ENCODE data around the gene HAGH.

GRCh38 chr16:1822801-1823200, 3.8 kb downstream of the HAGH start:
- TF ChIP-seq CTCF (IDR thresholded peaks at IDR 0.05; ENCODE audit: low read depth, low read length, poor library complexity, severe bottlenecking) (no peak), EZH2phosphoT487 (IDR thresholded peaks at IDR 0.05; ENCODE audit: borderline replicate concordance, low read length) (no peak)

Measured in DOHH2 (cell line).